Ishikawa (cell line): ENCODE results near the gene CHIA.

Experiments used
- CEBPB ChIP-seq: IDR thresholded peaks from 2 replicates; pipeline ENCODE4 v1.6.1; 2012
- CREB1 ChIP-seq: IDR thresholded peaks from 2 replicates; pipeline ENCODE4 v1.6.1; 2012; ENCODE audit warnings: low read depth
- EGR1 ChIP-seq: IDR thresholded peaks from 2 replicates; pipeline ENCODE4 v1.6.1; 2012
- EP300 ChIP-seq: IDR thresholded peaks from 2 replicates; pipeline ENCODE4 v1.6.1; 2012; ENCODE audit warnings: borderline replicate concordance
- FOXM1 ChIP-seq: IDR thresholded peaks from 2 replicates; pipeline ENCODE4 v1.6.1; 2012; ENCODE audit warnings: low read depth, borderline replicate concordance
- MAX ChIP-seq: IDR thresholded peaks from 2 replicates; pipeline ENCODE4 v1.6.1; 2012
- NFIC ChIP-seq: IDR thresholded peaks from 2 replicates; pipeline ENCODE4 v1.6.1; 2012
- RAD21 ChIP-seq: IDR thresholded peaks from 2 replicates; pipeline ENCODE4 v1.6.1; 2012; ENCODE audit warnings: low read depth
- REST ChIP-seq: IDR thresholded peaks from 2 replicates; pipeline ENCODE4 v1.6.1; 2012; ENCODE audit warnings: low read depth, mild to moderate bottlenecking
- TAF1 ChIP-seq: IDR thresholded peaks from 2 replicates; pipeline ENCODE4 v1.6.1; 2012; ENCODE audit warnings: low read depth, mild to moderate bottlenecking
- TCF12 ChIP-seq: IDR thresholded peaks from 2 replicates; pipeline ENCODE4 v1.6.1; 2012; ENCODE audit warnings: low read depth
- TEAD4 ChIP-seq: IDR thresholded peaks from 2 replicates; pipeline ENCODE4 v1.6.1; 2012
- USF1 ChIP-seq: IDR thresholded peaks from 2 replicates; pipeline ENCODE4 v1.6.1; 2012
- YY1 ChIP-seq: IDR thresholded peaks from 2 replicates; pipeline ENCODE4 v1.6.1; 2012; ENCODE audit warnings: low read depth
- ZBTB7A ChIP-seq: IDR thresholded peaks from 2 replicates; pipeline ENCODE4 v1.6.1; 2012; ENCODE audit warnings: low read depth

Gene CHIA

GRCh38 chr1:111249960-111250359 is 40.7 kb upstream of the CHIA start:
- no peak for TF ChIP-seq USF1
- TF ChIP-seq TAF1 = no peak
- TF ChIP-seq NFIC = no peak
- TF ChIP-seq CEBPB = no peak
- no peak for TF ChIP-seq EGR1
- no peak for TF ChIP-seq TEAD4
- TF ChIP-seq MAX = no peak
- TF ChIP-seq TCF12 = no peak
- no peak for TF ChIP-seq YY1
- TF ChIP-seq RAD21 = no peak
- TF ChIP-seq EP300 = no peak
- TF ChIP-seq CREB1 = no peak
- TF ChIP-seq ZBTB7A = no peak
- no peak for TF ChIP-seq REST
- TF ChIP-seq FOXM1 = no peak

- TF ChIP-seq MAX (no peak), TEAD4 (no peak), ZBTB7A (no peak), USF1 (no peak), CEBPB (no peak), CREB1 (no peak), TCF12 (no peak), REST (no peak), EGR1 (no peak), YY1 (no peak), FOXM1 (no peak), EP300 (no peak), TAF1 (no peak)
Measured at GRCh38 chr1:111251570-111251969, 39.1 kb upstream of the CHIA start.

GRCh38 chr1:111252786-111253185 is 37.9 kb upstream of the CHIA start:
- TF ChIP-seq TAF1 (no peak), NFIC (no peak), ZBTB7A (no peak), REST (no peak), FOXM1 (no peak), EGR1 (no peak), EP300 (no peak), USF1 (no peak), RAD21 (no peak), MAX (no peak), TEAD4 (no peak), CEBPB (no peak), TCF12 (no peak), CREB1 (no peak), YY1 (no peak)

- TF ChIP-seq TAF1 = no peak
- TF ChIP-seq TEAD4 = no peak
- no peak for TF ChIP-seq RAD21
- TF ChIP-seq USF1 = no peak
- no peak for TF ChIP-seq TCF12
- TF ChIP-seq REST = no peak
- TF ChIP-seq EGR1 = no peak
- no peak for TF ChIP-seq YY1
Measured at GRCh38 chr1:111253876-111254275, 36.8 kb upstream of the CHIA start.
